WTC11 (cell line): ENCODE data around the gene NDC1.

Experiments
- CREB1 ChIP-seq: sonication (generic); formaldehyde crosslinking; IDR thresholded peaks from 2 replicates; pipeline ENCODE4 v1.8.0; 2023; ENCODE audit warnings: mild to moderate bottlenecking, missing genetic modification reagents
- GABPB1 ChIP-seq: sonication (generic); formaldehyde crosslinking; IDR thresholded peaks from 2 replicates; pipeline ENCODE4 v1.8.1; 2023; ENCODE audit warnings: mild to moderate bottlenecking, missing genetic modification reagents
- GRHL2 ChIP-seq: fragments of 250-450 bp; sonication (Bioruptor Pico); IDR thresholded peaks from 2 replicates; pipeline ENCODE4 v1.8.0; 2022; ENCODE audit warnings: mild to moderate bottlenecking, moderate library complexity; ENCODE audit not compliant: insufficient replicate concordance, severe bottlenecking
- GTF2I ChIP-seq: fragments of 250-450 bp; sonication (Bioruptor Pico); conservative IDR thresholded peaks from 2 replicates; pipeline ENCODE4 v1.4.0; 2021; ENCODE audit warnings: mild to moderate bottlenecking
- RELA ChIP-seq: sonication (generic); formaldehyde crosslinking; IDR thresholded peaks from 2 replicates; pipeline ENCODE4 v1.8.1; 2022; ENCODE audit warnings: missing genetic modification reagents, mild to moderate bottlenecking, borderline replicate concordance
- SP1 ChIP-seq: sonication (generic); formaldehyde crosslinking; conservative IDR thresholded peaks from 2 replicates; pipeline ENCODE4 v1.8.1; 2022; ENCODE audit warnings: missing genetic modification reagents
- TEAD4 ChIP-seq: sonication (generic); formaldehyde crosslinking; IDR thresholded peaks from 2 replicates; pipeline ENCODE4 v1.8.0; 2022; ENCODE audit warnings: mild to moderate bottlenecking, missing genetic modification reagents
- TP53 ChIP-seq: sonication (generic); formaldehyde crosslinking; IDR thresholded peaks from 2 replicates; pipeline ENCODE4 v1.8.1; 2023; ENCODE audit warnings: mild to moderate bottlenecking, missing genetic modification reagents
- ZNF232 ChIP-seq: sonication (generic); formaldehyde crosslinking; IDR thresholded peaks from 2 replicates; pipeline ENCODE4 v1.8.0; 2022; ENCODE audit warnings: mild to moderate bottlenecking, missing genetic modification reagents
- TF ChIP-seq, protein P1 (sequence below): fragments of 200-600 bp; IDR thresholded peaks from 2 replicates; pipeline ENCODE4 v1.8.0; 2022; ENCODE audit warnings: antibody characterized with exemption
- TF ChIP-seq, protein P2 (sequence below): sonication (generic); formaldehyde crosslinking; IDR thresholded peaks from 2 replicates; pipeline ENCODE4 v1.8.1; 2023; ENCODE audit warnings: mild to moderate bottlenecking, missing genetic modification reagents, moderate library complexity
- TF ChIP-seq, protein P3 (sequence below): sonication (generic); formaldehyde crosslinking; conservative IDR thresholded peaks from 2 replicates; pipeline ENCODE4 v1.8.1; 2022; ENCODE audit warnings: mild to moderate bottlenecking, missing genetic modification reagents
- TF ChIP-seq, protein P4 (sequence below): sonication (generic); formaldehyde crosslinking; IDR thresholded peaks from 2 replicates; pipeline ENCODE4 v1.8.1; 2023; ENCODE audit warnings: mild to moderate bottlenecking, moderate library complexity, missing genetic modification reagents

DNA sequence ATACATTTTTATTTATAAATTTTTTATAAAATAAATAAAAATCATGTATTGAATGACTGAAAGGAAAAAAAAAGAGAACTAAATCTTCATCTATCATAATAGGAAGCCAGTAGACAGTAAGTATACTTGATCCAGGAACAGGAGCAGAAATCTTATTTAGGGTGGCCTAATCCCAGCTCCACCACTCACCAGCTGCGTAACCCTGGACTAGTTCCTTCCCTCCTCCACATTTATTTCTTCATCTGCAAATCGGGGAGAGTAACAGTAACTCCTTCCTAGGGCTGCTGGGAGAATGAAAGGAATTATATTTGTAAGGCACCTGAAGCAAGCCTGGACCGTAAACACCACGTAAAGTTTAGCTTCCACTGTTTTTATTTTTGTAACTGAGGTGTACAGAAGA lies 117.0 kb downstream of the NDC1 start:
- TF ChIP-seq, protein P1, sequence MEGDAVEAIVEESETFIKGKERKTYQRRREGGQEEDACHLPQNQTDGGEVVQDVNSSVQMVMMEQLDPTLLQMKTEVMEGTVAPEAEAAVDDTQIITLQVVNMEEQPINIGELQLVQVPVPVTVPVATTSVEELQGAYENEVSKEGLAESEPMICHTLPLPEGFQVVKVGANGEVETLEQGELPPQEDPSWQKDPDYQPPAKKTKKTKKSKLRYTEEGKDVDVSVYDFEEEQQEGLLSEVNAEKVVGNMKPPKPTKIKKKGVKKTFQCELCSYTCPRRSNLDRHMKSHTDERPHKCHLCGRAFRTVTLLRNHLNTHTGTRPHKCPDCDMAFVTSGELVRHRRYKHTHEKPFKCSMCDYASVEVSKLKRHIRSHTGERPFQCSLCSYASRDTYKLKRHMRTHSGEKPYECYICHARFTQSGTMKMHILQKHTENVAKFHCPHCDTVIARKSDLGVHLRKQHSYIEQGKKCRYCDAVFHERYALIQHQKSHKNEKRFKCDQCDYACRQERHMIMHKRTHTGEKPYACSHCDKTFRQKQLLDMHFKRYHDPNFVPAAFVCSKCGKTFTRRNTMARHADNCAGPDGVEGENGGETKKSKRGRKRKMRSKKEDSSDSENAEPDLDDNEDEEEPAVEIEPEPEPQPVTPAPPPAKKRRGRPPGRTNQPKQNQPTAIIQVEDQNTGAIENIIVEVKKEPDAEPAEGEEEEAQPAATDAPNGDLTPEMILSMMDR: no peak
- TF ChIP-seq, protein P2, sequence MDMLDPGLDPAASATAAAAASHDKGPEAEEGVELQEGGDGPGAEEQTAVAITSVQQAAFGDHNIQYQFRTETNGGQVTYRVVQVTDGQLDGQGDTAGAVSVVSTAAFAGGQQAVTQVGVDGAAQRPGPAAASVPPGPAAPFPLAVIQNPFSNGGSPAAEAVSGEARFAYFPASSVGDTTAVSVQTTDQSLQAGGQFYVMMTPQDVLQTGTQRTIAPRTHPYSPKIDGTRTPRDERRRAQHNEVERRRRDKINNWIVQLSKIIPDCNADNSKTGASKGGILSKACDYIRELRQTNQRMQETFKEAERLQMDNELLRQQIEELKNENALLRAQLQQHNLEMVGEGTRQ: no peak
- TF ChIP-seq, protein P3, sequence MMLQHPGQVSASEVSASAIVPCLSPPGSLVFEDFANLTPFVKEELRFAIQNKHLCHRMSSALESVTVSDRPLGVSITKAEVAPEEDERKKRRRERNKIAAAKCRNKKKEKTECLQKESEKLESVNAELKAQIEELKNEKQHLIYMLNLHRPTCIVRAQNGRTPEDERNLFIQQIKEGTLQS (CRISPR knock-in tag): no peak
- TF ChIP-seq TEAD4 (CRISPR knock-in tag) (no peak), CREB1 (CRISPR knock-in tag) (no peak), TP53 (CRISPR knock-in tag) (no peak), ZNF232 (CRISPR knock-in tag) (no peak), GTF2I (CRISPR knock-in tag) (no peak), GABPB1 (no peak), GRHL2 (CRISPR knock-in tag) (no peak), RELA (CRISPR knock-in tag) (no peak), SP1 (no peak)
- TF ChIP-seq, protein P4, sequence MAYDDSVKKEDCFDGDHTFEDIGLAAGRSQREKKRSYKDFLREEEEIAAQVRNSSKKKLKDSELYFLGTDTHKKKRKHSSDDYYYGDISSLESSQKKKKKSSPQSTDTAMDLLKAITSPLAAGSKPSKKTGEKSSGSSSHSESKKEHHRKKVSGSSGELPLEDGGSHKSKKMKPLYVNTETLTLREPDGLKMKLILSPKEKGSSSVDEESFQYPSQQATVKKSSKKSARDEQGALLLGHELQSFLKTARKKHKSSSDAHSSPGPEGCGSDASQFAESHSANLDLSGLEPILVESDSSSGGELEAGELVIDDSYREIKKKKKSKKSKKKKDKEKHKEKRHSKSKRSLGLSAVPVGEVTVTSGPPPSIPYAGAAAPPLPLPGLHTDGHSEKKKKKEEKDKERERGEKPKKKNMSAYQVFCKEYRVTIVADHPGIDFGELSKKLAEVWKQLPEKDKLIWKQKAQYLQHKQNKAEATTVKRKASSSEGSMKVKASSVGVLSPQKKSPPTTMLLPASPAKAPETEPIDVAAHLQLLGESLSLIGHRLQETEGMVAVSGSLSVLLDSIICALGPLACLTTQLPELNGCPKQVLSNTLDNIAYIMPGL (CRISPR knock-in tag): no peak
